Astrocyte (in vitro differentiated cells and primary cell): ENCODE results near the gene ZNF385D. TPM values are rescaled to one million over a fixed set of nuclear protein-coding genes. Genes with fewer than 3 reads are reported as not detected.

Experiments used
- DNase-seq: peaks from one replicate; pipeline ENCODE4 v3.0.0-alpha.2; 2010; ENCODE audit warnings: low read depth
- FAIRE-seq: peaks from 2 replicates; lab custom pipeline; 2011; peaks lifted over from hg19 to GRCh38; lab: Jason Lieb, UNC
- H2AFZ ChIP-seq: 2 replicates; pipeline ENCODE4 v1.6.0; 2012; ENCODE audit warnings: low read depth, low read length, inconsistent platforms
- H3K27ac ChIP-seq: 2 replicates; pipeline ENCODE4 v1.5.1; 2011; ENCODE audit warnings: low read depth, low read length, inconsistent platforms
- H3K27me3 ChIP-seq: 2 replicates; pipeline ENCODE4 v1.6.0; 2011; ENCODE audit warnings: low read length, inconsistent platforms; ENCODE audit not compliant: insufficient read depth
- H3K36me3 ChIP-seq: 2 replicates; pipeline ENCODE4 v1.5.1; 2011; ENCODE audit warnings: low read length, inconsistent platforms; ENCODE audit not compliant: insufficient read depth
- H3K4me1 ChIP-seq: 2 replicates; pipeline ENCODE4 v1.5.1; 2011; ENCODE audit warnings: low read length, inconsistent platforms; ENCODE audit not compliant: insufficient read depth
- H3K4me2 ChIP-seq: 2 replicates; pipeline ENCODE4 v1.6.0; 2012; ENCODE audit warnings: low read length, inconsistent platforms
- H3K4me3 ChIP-seq: 2 replicates; pipeline ENCODE4 v1.5.1; 2011; ENCODE audit warnings: low read depth, mild to moderate bottlenecking, low read length, inconsistent platforms; ENCODE audit not compliant: insufficient read depth
- H3K79me2 ChIP-seq: 2 replicates; pipeline ENCODE4 v1.6.0; 2012; ENCODE audit warnings: mild to moderate bottlenecking, low read length, inconsistent platforms; ENCODE audit not compliant: insufficient read depth
- H3K9ac ChIP-seq: 2 replicates; pipeline ENCODE4 v1.6.0; 2012; ENCODE audit warnings: mild to moderate bottlenecking, low read length, inconsistent platforms
- H3K9me3 ChIP-seq: 2 replicates; pipeline ENCODE4 v1.5.1; 2012; ENCODE audit warnings: low read depth, mild to moderate bottlenecking, low read length, inconsistent platforms; ENCODE audit not compliant: insufficient read depth
- H4K20me1 ChIP-seq: 2 replicates; pipeline ENCODE4 v1.6.0; 2012; ENCODE audit warnings: low read length, inconsistent platforms; ENCODE audit not compliant: insufficient read depth
- H3K27ac Mint-ChIP-seq: one replicate; pipeline ENCODE4 v1.8.0; 2021; ENCODE audit warnings: mild to moderate bottlenecking, mixed read lengths; ENCODE audit not compliant: unreplicated experiment
- H3K27me3 Mint-ChIP-seq: one replicate; pipeline ENCODE4 v1.8.0; 2021; ENCODE audit warnings: low read depth, mixed read lengths; ENCODE audit not compliant: unreplicated experiment
- H3K36me3 Mint-ChIP-seq: one replicate; pipeline ENCODE4 v1.8.0; 2021; ENCODE audit warnings: low read depth, mixed read lengths; ENCODE audit not compliant: unreplicated experiment
- H3K4me1 Mint-ChIP-seq: one replicate; pipeline ENCODE4 v1.8.0; 2021; ENCODE audit warnings: low read depth, mixed read lengths; ENCODE audit not compliant: unreplicated experiment
- H3K4me3 Mint-ChIP-seq: one replicate; pipeline ENCODE4 v1.8.0; 2021; ENCODE audit warnings: mild to moderate bottlenecking, moderate library complexity, mixed read lengths; ENCODE audit not compliant: unreplicated experiment
- H3K9me3 Mint-ChIP-seq: one replicate; pipeline ENCODE4 v1.8.0; 2021; ENCODE audit warnings: mild to moderate bottlenecking, mixed read lengths; ENCODE audit not compliant: unreplicated experiment
- CTCF ChIP-seq: IDR thresholded peaks from 2 replicates; pipeline ENCODE4 v1.5.1; 2011; ENCODE audit warnings: low read depth, mild to moderate bottlenecking, inconsistent platforms, low read length, moderate library complexity; ENCODE audit not compliant: insufficient read depth
- EZH2 ChIP-seq: IDR thresholded peaks from 2 replicates; pipeline ENCODE4 v1.6.1; 2012; ENCODE audit warnings: mild to moderate bottlenecking, low read length, inconsistent platforms; ENCODE audit not compliant: insufficient read depth
- total RNA-seq: library from RNA; stranded (reverse); gene quantifications from 2 replicates; pipeline ENCODE4 v1.2.1, GENCODE V29; 2021

ZNF385D gene
- total RNA-seq, 1 donor from 2014 or later, result 7.8 TPM

GRCh38 chr3:21484057-21484827 is 266.8 kb downstream of the ZNF385D start:
- no peak overlapping the region for H3K27ac ChIP-seq
- peaks cover 4% of the 10 kb centered on the region for H3K4me1 ChIP-seq
- no peak overlapping the region for H2AFZ ChIP-seq
- H3K4me3 ChIP-seq, result no peak overlapping the region
- Mint-ChIP-seq H3K4me1 (no peaks in the 10 kb centered on the region), H3K27ac (no peak overlapping the region), H3K27me3 (no peaks in the 10 kb centered on the region), H3K4me3 (no peak overlapping the region), H3K9me3 (peaks cover 1% of the 10 kb centered on the region), H3K36me3 (no peaks in the 10 kb centered on the region)
- peak; percentile 45 for FAIRE-seq
- H3K9ac ChIP-seq, result no peak overlapping the region
- no peak overlapping the region for H3K4me2 ChIP-seq
- peak; percentile 55 for DNase-seq
- H3K27me3 ChIP-seq, result no peaks in the 10 kb centered on the region
- H4K20me1 ChIP-seq, result no peaks in the 10 kb centered on the region
- TF ChIP-seq CTCF (peak; percentile 63), EZH2 (no peak)
- no peaks in the 10 kb centered on the region for H3K9me3 ChIP-seq
- no peaks in the 10 kb centered on the region for H3K36me3 ChIP-seq
- no peaks in the 10 kb centered on the region for H3K79me2 ChIP-seq

- H3K9ac ChIP-seq, result no peak overlapping the region
- H3K36me3 ChIP-seq, result no peaks in the 10 kb centered on the region
- H3K4me2 ChIP-seq, result no peak overlapping the region
- FAIRE-seq, result no peak
- no peaks in the 10 kb centered on the region for H3K4me1 Mint-ChIP-seq
- H3K9me3 ChIP-seq, result no peaks in the 10 kb centered on the region
- peaks cover 4% of the 10 kb centered on the region for H3K4me1 ChIP-seq
- no peaks in the 10 kb centered on the region for H3K36me3 Mint-ChIP-seq
- H3K4me3 ChIP-seq, result no peak overlapping the region
- no peaks in the 10 kb centered on the region for H4K20me1 ChIP-seq
- no peaks in the 10 kb centered on the region for H3K9me3 Mint-ChIP-seq
- H3K4me3 Mint-ChIP-seq, result no peak overlapping the region
- H3K27ac ChIP-seq, result no peak overlapping the region
- no peak overlapping the region for H3K27ac Mint-ChIP-seq
- no peak overlapping the region for H2AFZ ChIP-seq
- no peaks in the 10 kb centered on the region for H3K27me3 Mint-ChIP-seq
- H3K27me3 ChIP-seq, result no peaks in the 10 kb centered on the region
- TF ChIP-seq EZH2, result no peak
- no peak for TF ChIP-seq CTCF
- DNase-seq, result no peak
- no peaks in the 10 kb centered on the region for H3K79me2 ChIP-seq
These were observed 269.0 kb downstream of the ZNF385D start for GRCh38 chr3:21481991-21482390.
